Smooth muscle cell (in vitro differentiated cells): ENCODE data around the gene EEF1AKMT1. TPM values are rescaled to one million over a fixed set of nuclear protein-coding genes. Genes with fewer than 3 reads are reported as not detected.

Experiments
- DNase-seq: peaks from one replicate; lab custom pipeline; 2025; ENCODE audit not compliant: unreplicated experiment; lab: John Stamatoyannopoulos, UW
- H2AFZ ChIP-seq: fragments of 200-600 bp; sonication (generic); 2 replicates; pipeline ENCODE4 v1.6.0; 2016; ENCODE audit warnings: antibody characterized with exemption, low read depth, mild to moderate bottlenecking
- H3F3A ChIP-seq: fragments of 200-600 bp; sonication (generic); 2 replicates; pipeline ENCODE4 v1.6.0; 2017; ENCODE audit warnings: antibody characterized with exemption, low read depth
- H3K27ac ChIP-seq: fragments of 200-600 bp; sonication (generic); 2 replicates; pipeline ENCODE4 v1.5.1; 2016; ENCODE audit warnings: low read depth, mild to moderate bottlenecking
- H3K27me3 ChIP-seq: fragments of 200-600 bp; sonication (generic); 2 replicates; pipeline ENCODE4 v1.6.1; 2016; ENCODE audit warnings: low read depth, mild to moderate bottlenecking
- H3K36me3 ChIP-seq: fragments of 200-600 bp; sonication (generic); 2 replicates; pipeline ENCODE4 v1.5.1; 2016; ENCODE audit warnings: low read depth
- H3K4me1 ChIP-seq: fragments of 200-600 bp; sonication (generic); 2 replicates; pipeline ENCODE4 v1.5.1; 2016; ENCODE audit warnings: low read depth
- H3K4me2 ChIP-seq: fragments of 200-600 bp; sonication (generic); 2 replicates; pipeline ENCODE4 v1.6.0; 2016; ENCODE audit warnings: mild to moderate bottlenecking
- H3K4me3 ChIP-seq: fragments of 200-600 bp; sonication (generic); 2 replicates; pipeline ENCODE4 v1.5.1; 2016; ENCODE audit warnings: mild to moderate bottlenecking
- H3K79me2 ChIP-seq: fragments of 200-600 bp; sonication (generic); 2 replicates; pipeline ENCODE4 v1.6.0; 2016; ENCODE audit warnings: low read depth, mild to moderate bottlenecking
- H3K9ac ChIP-seq: fragments of 200-600 bp; sonication (generic); 2 replicates; pipeline ENCODE4 v1.6.0; 2016; ENCODE audit warnings: low read depth
- H3K9me3 ChIP-seq: fragments of 200-600 bp; sonication (generic); replicated peaks from 2 replicates; pipeline ENCODE4 v1.5.1; 2016; ENCODE audit warnings: low read depth
- H4K20me1 ChIP-seq: fragments of 200-600 bp; sonication (generic); 2 replicates; pipeline ENCODE4 v1.6.0; 2016; ENCODE audit warnings: low read depth
- CTCF ChIP-seq: fragments of 200-600 bp; sonication (generic); IDR thresholded peaks from 2 replicates; pipeline ENCODE4 v1.5.1; 2017; ENCODE audit warnings: borderline replicate concordance, mild to moderate bottlenecking, antibody characterized with exemption; ENCODE audit not compliant: insufficient read depth, poor library complexity, severe bottlenecking
- WGBS: methylation state at CpG from one replicate; pipeline ENCODE4 v1.1.7; 2016; ENCODE audit warnings: low lambda C conversion rate; 5-methylcytosine and 5-hydroxymethylcytosine counted together
- polyA plus RNA-seq: library from polyadenylated mRNA; unstranded; fragments of >200 nt; fragmentation: Nextera tagmentation; extraction: Ambion mirVana; gene quantifications from 2 replicates; pipeline ENCODE4 v1.2.1, GENCODE V29; 2016
- total RNA-seq: library from RNA; depleted of rRNA; stranded (reverse); fragments of >200 nt; gene quantifications from 2 replicates; pipeline ENCODE4 v1.2.3, GENCODE V29; 2014

EEF1AKMT1 gene
- total and polyA plus RNA-seq, 2 experiments from 2014 or later: 15.0 to 17.3 TPM

GRCh38 chr13:20769091-20769490 is 4.7 kb downstream of the EEF1AKMT1 start:
- H4K20me1 ChIP-seq: no peaks in the 10 kb centered on the region
- H3F3A ChIP-seq: no peaks in the 10 kb centered on the region
- H3K4me2 ChIP-seq: no peak overlapping the region
- H3K4me1 ChIP-seq: peaks cover 6% of the 10 kb centered on the region
- H3K36me3 ChIP-seq: peaks cover 5% of the 10 kb centered on the region
- H2AFZ ChIP-seq: no peak overlapping the region
- 46% methylated on average over 2 of the region's 2 CpGs for whole genome bisulfite sequencing
- H3K9ac ChIP-seq: no peak overlapping the region
- H3K79me2 ChIP-seq: peaks cover 5% of the 10 kb centered on the region
- H3K27ac ChIP-seq: no peak overlapping the region
- no peak overlapping the region for H3K4me3 ChIP-seq
- no peaks in the 10 kb centered on the region for H3K9me3 ChIP-seq
- no peak for TF ChIP-seq CTCF
- H3K27me3 ChIP-seq: no peaks in the 10 kb centered on the region
- DNase-seq: no peak

GRCh38 chr13:20767309-20767943 is 6.3 kb downstream of the EEF1AKMT1 start:
- no peak for DNase-seq
- no peak for TF ChIP-seq CTCF
- 98% methylated on average over 2 of the region's 2 CpGs for WGBS

GRCh38 chr13:20760872-20761271 is 12.9 kb downstream of the EEF1AKMT1 start:
- Histone ChIP-seq H3K4me1 (no peaks in the 10 kb centered on the region), H3K79me2 (no peaks in the 10 kb centered on the region)

More at GRCh38 chr13:20767309-20767943, 6.3 kb downstream of the EEF1AKMT1 start:
- Histone ChIP-seq H3K79me2 (peaks cover 4% of the 10 kb centered on the region), H2AFZ (no peak overlapping the region), H3K4me3 (no peak overlapping the region), H3F3A (no peaks in the 10 kb centered on the region), H4K20me1 (no peaks in the 10 kb centered on the region), H3K27ac (no peak overlapping the region), H3K4me2 (no peak overlapping the region), H3K9ac (no peak overlapping the region), H3K36me3 (peaks cover 5% of the 10 kb centered on the region), H3K9me3 (no peaks in the 10 kb centered on the region), H3K27me3 (no peaks in the 10 kb centered on the region), H3K4me1 (no peaks in the 10 kb centered on the region)

More at GRCh38 chr13:20760872-20761271, 12.9 kb downstream of the EEF1AKMT1 start:
- H3K4me3 ChIP-seq: no peak overlapping the region
- no peak for TF ChIP-seq CTCF
- H3K4me2 ChIP-seq: no peak overlapping the region
- no peak overlapping the region for H3K9ac ChIP-seq
- no peak overlapping the region for H2AFZ ChIP-seq
- no peaks in the 10 kb centered on the region for H3F3A ChIP-seq
- DNase-seq: no peak
- no peaks in the 10 kb centered on the region for H3K9me3 ChIP-seq
- H4K20me1 ChIP-seq: no peaks in the 10 kb centered on the region
- peaks cover 2% of the 10 kb centered on the region for H3K36me3 ChIP-seq
- WGBS: 80% methylated on average over 3 of the region's 3 CpGs
- no peaks in the 10 kb centered on the region for H3K27me3 ChIP-seq
- no peak overlapping the region for H3K27ac ChIP-seq
